ENCODE measurements around the gene BUB3. TPM values are rescaled to one million over a fixed set of nuclear protein-coding genes. Genes with fewer than 3 reads are reported as not detected.

The BUB3 gene
- total and polyA plus RNA-seq, 2 experiments from 2014 or later: 158 to 170 TPM

DNA sequence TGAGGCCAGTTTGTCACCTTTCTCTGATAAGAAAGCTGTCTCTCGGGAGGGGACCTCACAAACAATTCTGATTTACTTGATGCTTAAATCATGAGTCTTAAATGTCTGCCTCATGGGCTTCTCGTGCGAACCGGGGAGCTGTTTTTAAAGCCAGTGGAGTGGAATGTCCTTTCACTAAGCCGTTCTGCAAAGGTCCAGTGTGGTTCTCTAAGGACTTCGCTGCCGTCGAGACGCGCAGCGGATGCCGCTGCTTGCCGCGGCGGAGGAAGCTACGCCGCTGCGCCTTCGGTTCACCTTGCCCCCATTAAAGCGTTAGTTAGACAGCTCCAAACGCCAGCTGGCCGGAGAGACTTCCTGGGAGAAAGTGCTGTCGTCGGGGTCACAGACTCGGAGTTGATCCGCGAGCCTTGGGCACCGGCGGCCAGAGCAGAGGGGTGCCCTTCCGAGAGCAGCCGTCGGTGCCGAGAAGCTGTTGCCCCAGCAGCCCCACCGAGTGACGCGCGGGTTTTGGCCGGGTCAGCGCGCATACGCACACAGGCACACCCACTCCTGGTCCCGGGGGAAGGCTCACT lies 19.8 kb upstream of the BUB3 start:
- Histone ChIP-seq H3K79me2 (ENCODE audit: insufficient read depth) (no peaks in the 10 kb centered on the region), H2AFZ (no peak overlapping the region), H3K4me3 (no peak overlapping the region), H3F3A (ENCODE audit: insufficient read depth) (no peaks in the 10 kb centered on the region), H3K9ac (no peak overlapping the region), H3K9me2 (ENCODE audit: insufficient read depth) (no peaks in the 10 kb centered on the region), H3K27me3 (replicated peaks; ENCODE audit: insufficient read depth) (peaks cover 79% of the 10 kb centered on the region), H3K36me3 (ENCODE audit: low read depth) (no peaks in the 10 kb centered on the region), H3K27ac (no peak overlapping the region), H4K20me1 (ENCODE audit: insufficient read depth) (no peaks in the 10 kb centered on the region), H3K4me2 (ENCODE audit: unreplicated experiment) (no peak overlapping the region), H3K4me1 (ENCODE audit: insufficient read depth) (no peaks in the 10 kb centered on the region), H3K9me3 (ENCODE audit: low read depth) (no peaks in the 10 kb centered on the region)
- TF ChIP-seq EZH2 (IDR thresholded peaks at IDR 0.05; ENCODE audit: insufficient read depth, poor library complexity, severe bottlenecking): peak; percentile 20
- no peak for TF ChIP-seq EZH2phosphoT487 (IDR thresholded peaks at IDR 0.05; ENCODE audit: insufficient read depth, low read depth)
- peak; percentile 29 for DNase-seq
- in situ Hi-C loops (cut with MboI): loop anchor here (10.0 to 25.0 kb wide), 2 partner anchors 420 to 828 kb away; no protein-coding TSS in a partner anchor
- WGBS, 2 experiments (ENCODE audit: low coverage in 1 of 2, low lambda C conversion rate in 2 of 2, missing lambda C conversion rate in 2 of 2): 5 to 8% methylated on average over 40 to 41 of the region's 42 CpGs

- in situ Hi-C loops (cut with MboI): loop anchor here (10.0 to 25.0 kb wide), 2 partner anchors 420 to 827 kb away; no protein-coding TSS in a partner anchor
- 2 to 3% methylated on average over 30 to 32 of the region's 46 CpGs for WGBS, 2 experiments (ENCODE audit: low coverage in 1 of 2, low lambda C conversion rate in 2 of 2, missing lambda C conversion rate in 2 of 2)
- Histone ChIP-seq H3K9me2 (ENCODE audit: insufficient read depth) (no peaks in the 10 kb centered on the region), H3K9ac (no peak overlapping the region), H3K79me2 (ENCODE audit: insufficient read depth) (no peaks in the 10 kb centered on the region), H4K20me1 (ENCODE audit: insufficient read depth) (no peaks in the 10 kb centered on the region), H2AFZ (no peak overlapping the region), H3F3A (ENCODE audit: insufficient read depth) (no peaks in the 10 kb centered on the region), H3K4me3 (no peak overlapping the region), H3K4me1 (ENCODE audit: insufficient read depth) (no peaks in the 10 kb centered on the region), H3K36me3 (ENCODE audit: low read depth) (no peaks in the 10 kb centered on the region), H3K27me3 (replicated peaks; ENCODE audit: insufficient read depth) (peaks cover 84% of the 10 kb centered on the region), H3K4me2 (ENCODE audit: unreplicated experiment) (no peak overlapping the region), H3K9me3 (ENCODE audit: low read depth) (no peaks in the 10 kb centered on the region), H3K27ac (no peak overlapping the region)
- TF ChIP-seq EZH2 (IDR thresholded peaks at IDR 0.05; ENCODE audit: insufficient read depth, poor library complexity, severe bottlenecking) (no peak), EZH2phosphoT487 (IDR thresholded peaks at IDR 0.05; ENCODE audit: insufficient read depth, low read depth) (no peak)
- DNase-seq: no peak
Observed at GRCh38 chr10:123134915-123135414, 19.2 kb upstream of the BUB3 start.

DNA sequence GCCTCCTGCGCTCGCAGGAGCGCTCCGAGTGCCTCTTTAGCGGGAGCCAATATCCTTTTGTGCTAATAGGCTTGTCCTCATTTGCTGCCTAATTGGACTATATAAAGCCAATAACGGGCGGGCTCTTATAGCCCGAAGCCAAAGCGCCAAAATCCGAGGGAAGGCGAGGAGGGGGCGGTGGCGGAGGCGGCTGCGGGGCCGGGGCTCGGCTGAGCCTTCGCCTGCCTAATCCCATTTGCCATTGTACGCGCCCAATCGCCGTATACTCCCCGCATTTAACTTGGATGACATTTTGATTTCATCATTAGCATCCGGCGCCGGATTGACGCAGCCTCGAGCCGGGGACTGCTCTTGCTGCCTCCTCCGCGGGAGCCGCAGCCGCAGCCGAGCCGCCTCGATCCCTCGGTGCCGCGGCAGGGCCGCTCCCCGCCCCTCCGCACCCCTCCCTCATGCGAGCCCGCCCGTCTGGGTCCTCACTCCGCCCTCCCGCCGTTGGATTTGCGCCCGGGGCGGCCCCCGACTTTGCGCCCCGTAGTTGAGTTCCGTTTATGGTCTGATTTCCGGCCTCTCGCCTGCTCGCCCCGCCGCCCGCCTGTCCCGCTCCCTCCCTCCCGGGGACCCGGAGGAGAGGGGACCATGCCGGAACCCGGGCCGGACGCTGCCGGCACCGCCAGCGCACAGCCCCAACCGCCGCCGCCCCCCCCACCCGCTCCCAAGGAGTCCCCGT lies 18.6 kb upstream of the BUB3 start, which contains the start of gene HMX3:
Gene HMX3 (plus strand): TSS at position 556 of the 727 bp plus-strand sequence. CDS start 81 bp downstream, at position 637.
- Histone ChIP-seq H2AFZ (0 out of 2 replicates have a peak within 1 kb of the TSS, but pooled peaks have one; percentile 21), H3K79me2 (ENCODE audit: insufficient read depth) (no peaks in the 10 kb centered on the region), H3K9me2 (ENCODE audit: insufficient read depth) (no peaks in the 10 kb centered on the region), H3K4me1 (ENCODE audit: insufficient read depth) (no peaks in the 10 kb centered on the region), H3K9me3 (ENCODE audit: low read depth) (no peaks in the 10 kb centered on the region), H3K36me3 (ENCODE audit: low read depth) (no peaks in the 10 kb centered on the region), H3K9ac (no peak within 1 kb of the TSS), H4K20me1 (ENCODE audit: insufficient read depth) (no peaks in the 10 kb centered on the region), H3K4me2 (ENCODE audit: unreplicated experiment) (peak within 1 kb of the TSS; percentile 5), H3K27ac (no peak within 1 kb of the TSS), H3K4me3 (peak within 1 kb of the TSS; percentile 21; the same call in 1 of the 2 replicates), H3K27me3 (replicated peaks; ENCODE audit: insufficient read depth) (peaks cover 85% of the 10 kb centered on the region), H3F3A (ENCODE audit: insufficient read depth) (no peaks in the 10 kb centered on the region)
- in situ Hi-C loops (cut with MboI): loop anchor here (10.0 to 25.0 kb wide), 2 partner anchors 419 to 827 kb away; no protein-coding TSS in a partner anchor
- WGBS, 2 experiments (ENCODE audit: low coverage in 1 of 2, low lambda C conversion rate in 2 of 2, missing lambda C conversion rate in 2 of 2): 5 to 6% methylated on average over 36 to 76 of the region's 76 CpGs
- peak; percentile 49; the same call in 1 of the 2 replicates for TF ChIP-seq EZH2phosphoT487 (IDR thresholded peaks at IDR 0.05; ENCODE audit: insufficient read depth, low read depth)
- peak; percentile 99 for TF ChIP-seq EZH2 (IDR thresholded peaks at IDR 0.05; ENCODE audit: insufficient read depth, poor library complexity, severe bottlenecking)
- DNase-seq: peak; percentile 62

- Histone ChIP-seq H3F3A (ENCODE audit: insufficient read depth) (no peaks in the 10 kb centered on the region), H3K4me2 (ENCODE audit: unreplicated experiment) (no peak overlapping the region), H3K4me3 (no peak overlapping the region), H3K79me2 (ENCODE audit: insufficient read depth) (no peaks in the 10 kb centered on the region), H3K36me3 (ENCODE audit: low read depth) (no peaks in the 10 kb centered on the region), H3K9ac (no peak overlapping the region), H3K4me1 (ENCODE audit: insufficient read depth) (no peaks in the 10 kb centered on the region), H2AFZ (no peak overlapping the region), H3K9me3 (ENCODE audit: low read depth) (no peaks in the 10 kb centered on the region), H4K20me1 (ENCODE audit: insufficient read depth) (no peaks in the 10 kb centered on the region), H3K9me2 (ENCODE audit: insufficient read depth) (no peaks in the 10 kb centered on the region), H3K27ac (no peak overlapping the region), H3K27me3 (replicated peaks; ENCODE audit: insufficient read depth) (peaks cover 87% of the 10 kb centered on the region)
- 4 to 8% methylated on average over 37 to 39 of the region's 59 CpGs for WGBS, 2 experiments (ENCODE audit: low coverage in 1 of 2, low lambda C conversion rate in 2 of 2, missing lambda C conversion rate in 2 of 2)
- in situ Hi-C loops (cut with MboI): loop anchor here (10.0 to 25.0 kb wide), 2 partner anchors 418 to 826 kb away; no protein-coding TSS in a partner anchor
- DNase-seq: no peak
- no peak for TF ChIP-seq EZH2phosphoT487 (IDR thresholded peaks at IDR 0.05; ENCODE audit: insufficient read depth, low read depth)
- no peak for TF ChIP-seq EZH2 (IDR thresholded peaks at IDR 0.05; ENCODE audit: insufficient read depth, poor library complexity, severe bottlenecking)
Observed at GRCh38 chr10:123136221-123136805, 17.9 kb upstream of the BUB3 start.
